ENCODE results near the gene NLGN1. TPM values are rescaled to one million over a fixed set of nuclear protein-coding genes. Genes with fewer than 3 reads are reported as not detected.
A peak's percentile ranks its signal among the peaks of the same experiment; 100 is the strongest.

Gene NLGN1
- total RNA-seq, 1 donor from 2014 or later = 4.5 TPM

GRCh38 chr3:174116421-174116820 is 718.9 kb downstream of the NLGN1 start:
- Histone ChIP-seq H3K36me3 (ENCODE audit: control insufficient read depth, insufficient read depth, low read length) (no peaks in the 10 kb centered on the region), H3K27me3 (ENCODE audit: control insufficient read depth, insufficient read depth, low read length) (no peaks in the 10 kb centered on the region), H3K4me3 (ENCODE audit: low read depth, low read length) (no peak overlapping the region)
- DNase-seq (ENCODE audit: low read depth) = no peak
- TF ChIP-seq CTCF (IDR thresholded peaks at IDR 0.05; ENCODE audit: insufficient read depth, low read length, poor library complexity, severe bottlenecking) = no peak

- no peak for DNase-seq (ENCODE audit: low read depth)
- Histone ChIP-seq H3K36me3 (ENCODE audit: control insufficient read depth, insufficient read depth, low read length) (no peaks in the 10 kb centered on the region), H3K4me3 (ENCODE audit: low read depth, low read length) (no peak overlapping the region), H3K27me3 (ENCODE audit: control insufficient read depth, insufficient read depth, low read length) (no peaks in the 10 kb centered on the region)
- no peak for TF ChIP-seq CTCF (IDR thresholded peaks at IDR 0.05; ENCODE audit: insufficient read depth, low read length, poor library complexity, severe bottlenecking)
Measured at GRCh38 chr3:174120997-174121396, 723.5 kb downstream of the NLGN1 start.

GRCh38 chr3:174122411-174122810 is 724.9 kb downstream of the NLGN1 start:
- no peak for TF ChIP-seq CTCF (IDR thresholded peaks at IDR 0.05; ENCODE audit: insufficient read depth, low read length, poor library complexity, severe bottlenecking)
- no peaks in the 10 kb centered on the region for H3K36me3 ChIP-seq (ENCODE audit: control insufficient read depth, insufficient read depth, low read length)

GRCh38 chr3:174125267-174125824 is 727.8 kb downstream of the NLGN1 start:
- no peaks in the 10 kb centered on the region for H3K36me3 ChIP-seq (ENCODE audit: control insufficient read depth, insufficient read depth, low read length)
- no peaks in the 10 kb centered on the region for H3K27me3 ChIP-seq (ENCODE audit: control insufficient read depth, insufficient read depth, low read length)
- no peak for DNase-seq (ENCODE audit: low read depth)
- H3K4me3 ChIP-seq (ENCODE audit: low read depth, low read length) = no peak overlapping the region
- peak; percentile 62 for TF ChIP-seq CTCF (IDR thresholded peaks at IDR 0.05; ENCODE audit: insufficient read depth, low read length, poor library complexity, severe bottlenecking)

More at GRCh38 chr3:174122411-174122810, 724.9 kb downstream of the NLGN1 start:
- DNase-seq (ENCODE audit: low read depth) = no peak
- Histone ChIP-seq H3K4me3 (ENCODE audit: low read depth, low read length) (no peak overlapping the region), H3K27me3 (ENCODE audit: control insufficient read depth, insufficient read depth, low read length) (no peaks in the 10 kb centered on the region)

- Histone ChIP-seq H3K36me3 (ENCODE audit: control insufficient read depth, insufficient read depth, low read length) (no peaks in the 10 kb centered on the region), H3K27me3 (ENCODE audit: control insufficient read depth, insufficient read depth, low read length) (no peaks in the 10 kb centered on the region), H3K4me3 (ENCODE audit: low read depth, low read length) (no peak overlapping the region)
- no peak for DNase-seq (ENCODE audit: low read depth)
- no peak for TF ChIP-seq CTCF (IDR thresholded peaks at IDR 0.05; ENCODE audit: insufficient read depth, low read length, poor library complexity, severe bottlenecking)
Measured at GRCh38 chr3:174126990-174127758, 729.6 kb downstream of the NLGN1 start.
